GM19351 (cell line): ENCODE measurements around the gene ARPC3.
A peak's percentile ranks its signal among the peaks of the same experiment; 100 is the strongest.
"Not testable (repeated sequence)": the region's sequence is repeated elsewhere in the genome, so short reads cannot be mapped to it uniquely, and the experiment has no call there.

ENCODE experiments used
- ATAC-seq: cut with Tn5 transposase; IDR thresholded peaks from one replicate; pipeline ENCODE4 v1.9.1; 2021; ENCODE audit warnings: mild to moderate bottlenecking, moderate library complexity; ENCODE audit not compliant: unreplicated experiment

ARPC3 gene

GRCh38 chr12:110449799-110450497, at the start of gene ARPC3:
Gene ARPC3, minus strand, starts transcription at chr12:110450337. Its CDS starts 77 bp downstream, at chr12:110450260.
- peak; percentile 96 for ATAC-seq

GRCh38 chr12:110498984-110499706, 49.0 kb upstream of the ARPC3 start:
- ATAC-seq = no peak

DNA sequence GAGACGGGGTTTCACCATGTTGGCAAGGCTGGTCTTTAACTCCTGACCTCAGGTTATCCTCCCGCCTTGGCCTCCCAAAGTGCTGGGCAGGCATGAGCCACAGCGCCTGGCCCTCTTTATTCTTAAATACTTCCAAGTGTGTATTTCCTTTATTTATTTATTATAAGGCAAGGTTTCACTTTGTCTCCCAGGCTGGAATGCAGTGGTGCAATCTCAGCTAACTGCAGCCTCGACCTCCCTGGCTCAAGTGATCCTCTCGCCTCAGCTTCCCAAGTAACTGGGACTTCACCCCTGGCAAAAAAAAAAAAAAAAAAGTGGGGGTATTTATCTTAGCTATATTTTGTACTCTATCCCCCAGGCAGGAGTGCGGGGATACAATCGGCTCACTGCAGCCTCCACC, 25.3 kb upstream of the ARPC3 start:
- ATAC-seq = no peak

GRCh38 chr12:110468214-110469048, 18.3 kb upstream of the ARPC3 start, which contains the start of the genes FAM216A and GPN3:
Gene FAM216A, plus strand, starts transcription at chr12:110468845. Its CDS starts 31 bp downstream, at chr12:110468876.
Gene GPN3, minus strand, starts transcription at chr12:110468257. Its CDS starts 54 bp downstream, at chr12:110468203.
- peak; percentile 65 for ATAC-seq

- no peak for ATAC-seq
Observed at GRCh38 chr12:110467847-110468213, 17.7 kb upstream of the ARPC3 start.

GRCh38 chr12:110466791-110467190, 16.7 kb upstream of the ARPC3 start:
- no peak for ATAC-seq

GRCh38 chr12:110465765-110466164, 15.6 kb upstream of the ARPC3 start:
- not testable (repeated sequence) for ATAC-seq

DNA sequence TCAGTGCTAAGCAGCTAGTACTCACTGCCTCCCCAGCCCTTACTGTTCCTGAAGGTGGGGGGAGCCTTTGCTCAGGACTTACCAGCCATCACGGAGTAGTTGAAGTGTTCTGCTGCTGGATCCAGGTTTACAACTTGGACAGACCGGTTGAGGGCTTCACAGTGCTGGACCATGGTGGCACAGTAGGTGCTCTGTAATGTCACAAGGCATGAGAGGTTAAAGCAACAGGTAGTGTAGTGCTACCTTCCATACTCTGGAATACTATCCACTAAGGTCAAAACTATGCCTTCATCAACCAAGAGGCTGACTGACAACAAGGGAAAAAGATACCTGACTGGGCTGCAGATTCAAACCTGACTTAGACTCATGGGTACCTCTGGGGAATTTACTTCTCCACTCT, 14.9 kb upstream of the ARPC3 start:
- ATAC-seq = no peak

DNA sequence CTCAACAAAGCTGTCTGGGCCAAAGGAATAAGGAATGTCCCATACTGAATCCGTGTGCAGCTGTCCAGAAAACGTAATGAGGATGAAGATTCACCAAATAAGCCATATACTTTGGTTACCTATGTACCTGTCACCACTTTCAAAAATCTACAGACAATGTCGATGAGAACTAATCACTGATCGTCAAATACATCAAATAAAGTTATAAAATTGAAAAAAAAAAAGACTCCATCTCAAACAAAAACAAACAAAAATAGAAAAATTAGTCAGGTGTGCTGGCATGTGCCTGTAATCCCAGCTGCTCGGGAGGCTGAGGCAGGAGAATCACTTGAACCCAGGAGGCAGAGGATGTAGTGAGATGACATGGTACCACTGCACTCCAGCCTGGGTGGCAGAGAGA, 11.1 kb upstream of the ARPC3 start:
- ATAC-seq = not testable (repeated sequence)

- no peak for ATAC-seq
Observed at GRCh38 chr12:110458756-110459155, 8.6 kb upstream of the ARPC3 start.

- no peak for ATAC-seq
Observed at GRCh38 chr12:110453569-110454296, 3.6 kb upstream of the ARPC3 start.

GRCh38 chr12:110451263-110451662, 1.1 kb upstream of the ARPC3 start:
- no peak for ATAC-seq

DNA sequence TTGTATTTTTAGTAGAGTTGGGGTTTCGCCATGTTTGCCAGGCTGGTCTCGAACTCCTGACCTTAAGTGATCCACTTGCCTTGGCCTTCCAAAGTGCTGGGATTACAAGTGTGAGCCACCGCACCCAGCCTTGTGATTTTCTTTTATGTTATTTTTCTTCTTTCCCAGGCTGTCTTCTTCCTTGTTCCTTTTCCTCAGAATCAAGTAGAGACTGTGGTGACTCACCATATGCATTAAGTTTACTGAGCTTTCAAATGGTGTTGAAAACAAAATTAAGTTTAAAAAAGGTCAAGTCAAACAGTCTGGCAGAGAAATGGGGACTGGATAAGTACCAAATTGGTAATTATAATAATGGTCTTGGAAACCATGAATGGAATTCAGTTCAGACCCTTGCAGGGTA, 5.7 kb downstream of the ARPC3 start:
- ATAC-seq = no peak

- ATAC-seq = no peak
Observed at GRCh38 chr12:110436231-110436630, 13.9 kb downstream of the ARPC3 start.

GRCh38 chr12:110431957-110432587, 18.1 kb downstream of the ARPC3 start:
- ATAC-seq = no peak

DNA sequence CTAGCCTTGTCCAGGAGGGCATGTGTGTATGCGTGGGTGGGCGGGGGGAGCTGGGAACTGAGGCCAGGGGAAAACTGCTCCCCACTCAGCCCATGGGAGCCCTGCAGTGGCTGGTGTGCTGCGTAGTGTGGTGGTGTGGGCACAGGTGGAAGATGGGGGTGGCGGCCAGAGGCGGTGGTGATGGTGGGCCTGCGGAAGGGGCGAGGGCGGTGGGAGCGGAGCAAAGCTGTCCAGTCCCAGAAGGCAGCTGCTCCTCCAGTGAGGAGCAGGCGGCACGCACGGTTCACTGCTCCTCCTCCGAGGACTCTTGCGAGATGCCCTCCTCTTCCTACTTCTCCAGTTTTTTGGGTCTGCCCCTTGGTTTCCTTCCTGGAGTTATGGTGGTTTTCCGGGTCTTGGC, 20.5 kb downstream of the ARPC3 start:
- ATAC-seq = not testable (repeated sequence)

- no peak for ATAC-seq
Observed at GRCh38 chr12:110426406-110426805, 23.7 kb downstream of the ARPC3 start.

GRCh38 chr12:110424237-110424636, 25.9 kb downstream of the ARPC3 start:
- ATAC-seq = no peak

DNA sequence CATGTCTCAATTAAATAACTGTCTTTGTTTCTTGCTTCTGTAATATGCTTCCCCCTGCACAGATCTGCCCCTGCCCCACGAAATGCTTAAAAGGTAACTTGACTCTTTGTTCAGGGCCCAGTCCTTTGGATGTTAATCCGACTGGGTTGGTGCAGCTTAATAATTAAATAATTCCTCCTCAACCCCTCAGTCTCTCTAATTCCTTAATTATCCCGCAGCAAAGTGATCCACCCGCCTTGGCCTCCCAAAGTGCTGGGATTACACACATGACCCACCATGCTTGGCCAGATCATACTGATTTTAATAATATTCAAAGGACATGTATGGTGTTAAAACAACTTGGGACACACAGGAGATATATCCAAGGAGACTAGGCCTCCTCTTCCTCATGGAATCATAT, 28.4 kb downstream of the ARPC3 start:
- no peak for ATAC-seq

DNA sequence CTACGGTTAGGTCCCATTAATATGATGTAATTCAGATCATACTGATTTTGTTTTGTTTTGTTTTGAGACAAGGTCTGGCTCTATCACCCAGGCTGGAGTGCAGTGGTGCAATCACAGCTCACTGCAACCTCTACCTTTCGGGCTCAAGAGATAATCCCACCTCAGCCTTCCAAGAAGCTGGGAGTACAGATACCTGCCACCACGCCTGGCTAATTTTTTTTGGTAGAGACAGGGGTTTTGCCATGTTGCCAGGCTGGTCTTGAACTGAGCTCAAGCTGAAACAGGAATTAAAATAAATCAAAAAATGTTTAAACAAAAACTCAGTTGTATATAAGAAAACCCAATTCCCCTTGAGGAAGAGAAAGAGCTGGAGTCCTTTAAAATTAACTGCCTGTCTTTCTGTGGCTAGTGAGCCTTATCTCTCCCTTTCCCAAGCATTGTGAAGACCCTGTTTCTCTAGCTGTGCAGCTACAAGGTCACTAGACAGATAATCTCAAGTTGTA, 28.9 kb downstream of the ARPC3 start:
- ATAC-seq = no peak
